ENCODE results near the gene BSND.
A peak's percentile ranks its signal among the peaks of the same experiment; 100 is the strongest.
"Not testable (repeated sequence)": the region's sequence is repeated elsewhere in the genome, so short reads cannot be mapped to it uniquely, and the experiment has no call there.

Gene BSND

DNA sequence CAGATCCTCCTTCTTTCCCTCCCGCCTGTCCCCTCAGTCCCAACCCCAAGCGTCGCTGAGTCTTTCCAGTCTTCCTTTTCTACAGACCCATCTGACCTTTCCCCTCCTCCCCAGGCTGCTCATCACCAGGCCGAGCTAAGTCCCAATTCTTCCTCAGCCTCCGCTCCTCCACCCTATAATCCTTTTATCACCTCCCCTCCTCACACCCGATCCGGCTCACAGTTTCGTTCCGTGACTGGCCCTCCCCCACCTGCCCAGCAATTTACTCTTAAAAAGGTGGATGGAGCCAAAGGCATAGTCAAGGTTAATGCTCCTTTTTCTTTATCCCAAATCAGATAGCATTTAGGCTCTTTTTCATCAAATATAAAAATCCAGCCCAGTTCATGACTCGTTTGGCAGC, 25.4 kb downstream of the BSND start:
- DNase-seq = not testable (repeated sequence)

GRCh38 chr1:55026682-55027081, 27.9 kb downstream of the BSND start:
- not testable (repeated sequence) for DNase-seq

DNA sequence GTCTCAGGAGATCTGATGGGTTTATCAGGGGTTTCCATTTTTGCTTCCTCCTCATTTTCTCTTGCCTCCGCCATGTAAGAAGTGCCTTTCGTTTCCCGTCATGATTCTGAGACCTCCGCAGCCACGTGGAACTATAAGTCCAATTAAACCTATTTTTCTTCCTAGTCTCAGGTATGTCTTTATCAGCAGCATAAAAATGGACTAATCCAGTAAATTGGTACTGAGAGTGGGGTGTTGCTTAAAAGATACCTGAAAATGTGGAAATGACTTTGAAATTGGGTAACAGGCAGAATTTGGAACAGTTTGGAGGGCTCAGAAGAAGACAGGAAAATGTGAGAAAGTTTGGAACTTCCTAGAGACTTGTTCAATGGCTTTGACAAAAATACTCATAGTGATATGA, 32.4 kb downstream of the BSND start:
- DNase-seq = not testable (repeated sequence)

DNA sequence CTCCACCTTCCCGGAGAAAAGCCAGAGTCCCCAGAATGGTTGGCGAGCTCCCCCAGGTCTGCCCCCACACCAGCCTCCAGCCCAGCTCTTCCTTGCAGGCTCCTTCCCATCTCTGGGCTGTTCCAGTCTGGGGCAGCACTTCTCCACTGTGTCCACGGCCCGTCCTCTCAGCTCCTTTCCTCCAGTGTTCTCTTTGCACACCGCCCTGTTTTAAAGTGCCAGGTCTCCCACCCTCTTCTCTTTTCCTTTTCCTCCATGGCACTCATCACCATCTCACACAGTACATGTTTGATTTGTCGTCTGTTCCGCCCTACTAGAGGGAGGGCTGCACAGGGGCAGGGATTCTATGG, 34.5 kb downstream of the BSND start:
- DNase-seq = no peak

GRCh38 chr1:55034476-55035133, 35.9 kb downstream of the BSND start:
- DNase-seq = peak; percentile 42

GRCh38 chr1:55035904-55036303, 37.2 kb downstream of the BSND start:
- no peak for DNase-seq

GRCh38 chr1:55037733-55038551, 39.2 kb downstream of the BSND start:
- peak; percentile 64 for DNase-seq

GRCh38 chr1:55038552-55038838, 39.8 kb downstream of the BSND start:
- DNase-seq = no peak

DNA sequence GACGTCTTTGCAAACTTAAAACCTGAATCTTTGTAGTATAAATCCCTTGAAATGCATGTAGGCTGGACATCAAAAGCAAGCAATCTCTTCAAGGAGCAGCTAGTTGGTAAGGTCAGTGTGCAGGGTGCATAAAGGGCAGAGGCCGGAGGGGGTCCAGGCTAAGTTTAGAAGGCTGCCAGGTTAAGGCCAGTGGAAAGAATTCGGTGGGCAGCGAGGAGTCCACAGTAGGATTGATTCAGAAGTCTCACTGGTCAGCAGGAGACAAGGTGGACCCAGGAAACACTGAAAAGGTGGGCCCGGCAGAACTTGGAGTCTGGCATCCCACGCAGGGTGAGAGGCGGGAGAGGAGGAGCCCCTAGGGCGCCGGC, 40.2 kb downstream of the BSND start:
- no peak for DNase-seq

GRCh38 chr1:55039342-55040082, 40.8 kb downstream of the BSND start, which contains the start of gene PCSK9:
PCSK9 (plus strand) TSS chr1:55039548; CDS start chr1:55039838, 290 bp downstream.
- DNase-seq = peak; percentile 83

DNA sequence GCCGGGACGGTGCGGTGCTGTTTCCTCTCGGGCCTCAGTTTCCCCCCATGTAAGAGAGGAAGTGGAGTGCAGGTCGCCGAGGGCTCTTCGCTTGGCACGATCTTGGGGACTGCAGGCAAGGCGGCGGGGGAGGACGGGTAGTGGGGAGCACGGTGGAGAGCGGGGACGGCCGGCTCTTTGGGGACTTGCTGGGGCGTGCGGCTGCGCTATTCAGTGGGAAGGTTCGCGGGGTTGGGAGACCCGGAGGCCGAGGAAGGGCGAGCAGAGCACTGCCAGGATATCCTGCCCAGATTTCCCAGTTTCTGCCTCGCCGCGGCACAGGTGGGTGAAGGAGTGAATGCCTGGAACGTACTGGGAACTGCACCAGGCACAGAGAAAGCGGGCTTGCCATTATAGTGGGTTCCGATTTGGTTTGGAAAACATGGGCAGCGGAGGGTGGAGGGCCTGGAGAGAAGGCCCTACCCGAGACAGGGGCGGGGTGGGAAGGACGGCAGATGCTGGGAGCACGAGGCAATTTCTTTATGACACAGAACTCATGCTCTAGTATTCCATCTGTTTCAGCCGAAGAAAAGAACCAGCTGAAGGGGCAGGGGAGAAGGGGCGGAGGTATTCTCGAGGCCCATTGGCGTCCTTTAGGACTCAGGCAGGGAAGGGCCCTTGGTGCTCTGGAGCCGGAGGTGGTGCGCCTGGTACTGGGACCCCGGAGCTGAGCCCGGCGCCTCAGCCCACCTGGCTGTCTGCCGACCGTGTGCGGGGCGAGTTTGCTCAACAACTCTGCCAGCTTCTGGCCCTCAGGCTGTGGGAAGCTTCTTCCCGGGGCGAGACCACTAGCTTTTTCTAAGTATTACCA, 41.6 kb downstream of the BSND start:
- DNase-seq = peak; percentile 46

DNA sequence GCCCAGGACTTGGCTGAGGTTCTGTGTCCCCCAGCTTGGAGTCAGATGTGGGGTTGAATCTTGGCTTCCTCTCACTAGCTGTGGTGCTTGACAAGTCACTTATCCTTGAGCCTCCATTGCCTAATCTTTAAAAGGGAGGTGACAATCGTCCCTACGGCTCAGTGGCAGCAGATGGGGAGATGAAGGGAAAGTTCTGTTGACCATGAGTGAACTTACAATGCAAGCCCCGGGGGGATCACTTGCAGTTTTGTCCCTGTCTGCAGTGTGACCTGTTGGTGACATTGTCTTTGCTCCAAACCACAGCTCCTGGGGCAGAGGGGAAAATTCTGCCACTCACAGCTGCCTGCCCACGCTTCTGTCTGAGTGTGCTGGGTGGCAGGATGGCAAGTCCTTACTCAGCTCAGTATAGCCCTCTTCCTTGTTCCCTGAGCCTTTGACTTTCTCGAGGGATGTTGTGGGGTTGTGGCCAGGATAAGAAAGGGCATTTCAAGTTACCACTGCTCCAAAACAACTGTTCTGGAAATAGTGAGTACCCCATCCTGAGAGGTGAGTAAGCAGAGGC, 42.3 kb downstream of the BSND start:
- no peak for DNase-seq

- DNase-seq = no peak
Measured at GRCh38 chr1:55041613-55042012, 42.9 kb downstream of the BSND start.

- DNase-seq = no peak
Measured at GRCh38 chr1:55043011-55043410, 44.3 kb downstream of the BSND start.

DNA sequence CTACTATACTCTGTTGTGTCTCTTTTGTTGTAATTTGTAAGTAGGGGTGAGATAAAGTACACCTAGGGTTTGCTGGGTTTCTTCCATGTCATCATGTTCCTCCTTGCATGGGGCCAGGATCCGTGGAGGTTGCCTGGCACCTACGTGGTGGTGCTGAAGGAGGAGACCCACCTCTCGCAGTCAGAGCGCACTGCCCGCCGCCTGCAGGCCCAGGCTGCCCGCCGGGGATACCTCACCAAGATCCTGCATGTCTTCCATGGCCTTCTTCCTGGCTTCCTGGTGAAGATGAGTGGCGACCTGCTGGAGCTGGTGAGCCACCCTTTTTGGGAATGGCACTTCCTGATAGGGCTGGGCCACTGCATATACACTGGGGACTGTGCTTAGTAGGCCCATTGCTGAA, 45.0 kb downstream of the BSND start:
- DNase-seq = no peak

DNA sequence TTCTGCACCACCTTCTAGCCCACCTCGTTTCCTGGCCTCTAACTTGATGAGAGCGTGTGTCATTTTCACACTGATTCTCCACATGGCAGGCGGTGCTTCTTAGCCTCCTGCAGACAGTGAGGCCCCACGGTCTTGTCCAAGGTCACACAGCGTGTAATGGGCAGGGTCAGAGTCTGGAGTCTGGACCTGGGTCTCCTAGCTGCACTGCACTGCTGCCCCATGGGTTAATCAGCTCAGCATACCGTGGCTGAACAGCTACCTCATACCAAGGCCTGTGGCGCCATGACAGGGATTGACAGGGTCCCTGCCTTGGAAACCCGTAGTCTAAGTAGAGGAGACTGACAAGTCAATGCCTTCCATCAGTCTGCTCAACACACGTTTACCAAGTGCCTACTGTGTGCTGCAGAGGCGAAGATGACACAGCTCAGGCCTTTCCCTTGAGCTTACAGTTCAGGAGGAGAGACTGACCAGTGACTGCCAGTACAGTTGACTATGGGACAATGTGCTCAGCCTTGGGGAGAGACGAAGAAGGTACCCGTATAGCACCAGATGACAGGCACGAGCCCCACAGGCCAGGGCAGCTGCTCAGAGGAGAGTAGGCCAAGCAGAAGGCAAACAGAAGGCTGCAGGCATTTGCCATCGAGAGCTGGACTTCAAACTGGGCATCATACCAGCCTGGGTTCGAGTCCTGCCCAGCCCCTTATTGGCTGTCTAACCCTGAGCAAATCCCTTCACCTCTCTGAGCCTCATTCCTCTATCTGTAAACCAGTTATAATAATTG, 46.1 kb downstream of the BSND start:
- no peak for DNase-seq

DNA sequence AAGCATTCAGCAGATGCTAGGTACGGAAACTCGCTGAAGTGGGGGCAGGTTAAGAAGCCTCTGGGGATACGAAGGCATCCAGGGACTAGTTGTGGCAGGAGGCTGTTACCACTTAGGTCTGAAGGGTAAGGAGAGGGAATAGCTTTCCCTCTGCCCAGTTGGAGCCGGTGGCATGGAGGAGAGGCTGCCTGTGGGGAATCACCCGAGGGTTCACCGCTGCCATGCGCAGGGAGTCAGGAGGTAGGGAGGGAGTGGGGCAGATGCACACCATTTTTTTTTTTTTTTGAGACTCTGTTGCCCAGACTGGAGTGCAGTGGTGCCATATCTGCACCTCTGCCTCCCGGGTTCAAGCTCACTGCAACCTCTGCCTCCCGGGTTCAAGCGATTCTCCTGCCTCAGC, 46.7 kb downstream of the BSND start:
- DNase-seq = no peak

DNA sequence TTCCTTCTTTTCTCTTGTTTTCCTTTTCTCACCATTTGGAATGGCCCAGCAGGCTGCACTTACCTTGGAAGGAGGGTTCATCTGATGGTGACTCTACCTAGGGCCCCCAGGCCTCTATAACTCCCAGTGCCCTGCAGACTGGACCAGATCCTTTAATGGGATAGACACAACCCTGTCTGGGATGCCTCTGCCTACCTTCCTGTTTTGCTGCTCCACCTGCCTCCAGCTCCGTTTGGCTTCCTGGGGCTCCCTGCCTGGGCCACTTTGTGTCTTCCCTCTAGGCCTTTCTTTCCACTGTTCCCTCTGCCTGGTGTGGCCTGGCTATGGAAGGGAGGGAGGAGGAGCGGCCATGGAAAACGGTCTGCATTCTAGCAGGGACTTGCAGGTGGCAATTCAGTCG, 48.1 kb downstream of the BSND start:
- no peak for DNase-seq

DNA sequence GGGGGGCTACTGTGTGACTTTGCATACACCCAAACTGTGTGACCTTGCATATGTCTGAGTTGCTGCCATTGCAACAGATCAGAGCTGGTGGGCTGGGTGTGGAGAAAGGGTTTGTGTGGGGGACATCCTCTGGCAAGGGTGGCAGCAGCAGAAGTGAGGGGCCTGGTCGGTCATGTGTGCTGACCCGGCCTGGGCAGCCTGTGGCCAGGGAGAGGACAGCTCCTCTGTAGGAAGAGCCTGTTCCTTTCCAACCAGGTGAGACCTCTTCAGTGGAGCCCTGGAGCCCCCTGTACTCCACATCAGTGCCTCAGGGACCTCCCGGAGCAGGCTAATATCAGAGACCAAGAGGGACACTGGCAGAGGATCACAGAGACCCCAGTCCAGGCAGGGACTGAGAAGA, 48.9 kb downstream of the BSND start:
- DNase-seq = no peak

- no peak for DNase-seq
Measured at GRCh38 chr1:55048453-55049270, 49.9 kb downstream of the BSND start.

Data from retina (tissue), 1 donor.